KOPT-K1 (cell line): ENCODE results near the gene KRTAP1-1.
"Not testable (repeated sequence)": the region's sequence is repeated elsewhere in the genome, so short reads cannot be mapped to it uniquely, and the experiment has no call there.

Experiments used
- H3K27ac ChIP-seq: fragments of 200-600 bp; sonication (generic); 2 replicates; pipeline ENCODE4 v1.5.1; 2016; ENCODE audit warnings: antibody characterized with exemption, mild to moderate bottlenecking, low read depth, low read length; ENCODE audit not compliant: poor library complexity, severe bottlenecking
- H3K36me3 ChIP-seq: fragments of 200-600 bp; sonication (generic); 2 replicates; pipeline ENCODE4 v1.5.1; 2017; ENCODE audit warnings: antibody characterized with exemption, mild to moderate bottlenecking, low read length, moderate library complexity; ENCODE audit not compliant: insufficient read depth
- H3K9me3 ChIP-seq: fragments of 200-600 bp; sonication (generic); 2 replicates; pipeline ENCODE4 v1.5.1; 2017; ENCODE audit warnings: antibody characterized with exemption, low read length, mild to moderate bottlenecking; ENCODE audit not compliant: insufficient read depth, poor library complexity, severe bottlenecking

The KRTAP1-1 gene, protein sequence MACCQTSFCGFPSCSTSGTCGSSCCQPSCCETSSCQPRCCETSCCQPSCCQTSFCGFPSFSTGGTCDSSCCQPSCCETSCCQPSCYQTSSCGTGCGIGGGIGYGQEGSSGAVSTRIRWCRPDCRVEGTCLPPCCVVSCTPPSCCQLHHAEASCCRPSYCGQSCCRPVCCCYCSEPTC

DNA sequence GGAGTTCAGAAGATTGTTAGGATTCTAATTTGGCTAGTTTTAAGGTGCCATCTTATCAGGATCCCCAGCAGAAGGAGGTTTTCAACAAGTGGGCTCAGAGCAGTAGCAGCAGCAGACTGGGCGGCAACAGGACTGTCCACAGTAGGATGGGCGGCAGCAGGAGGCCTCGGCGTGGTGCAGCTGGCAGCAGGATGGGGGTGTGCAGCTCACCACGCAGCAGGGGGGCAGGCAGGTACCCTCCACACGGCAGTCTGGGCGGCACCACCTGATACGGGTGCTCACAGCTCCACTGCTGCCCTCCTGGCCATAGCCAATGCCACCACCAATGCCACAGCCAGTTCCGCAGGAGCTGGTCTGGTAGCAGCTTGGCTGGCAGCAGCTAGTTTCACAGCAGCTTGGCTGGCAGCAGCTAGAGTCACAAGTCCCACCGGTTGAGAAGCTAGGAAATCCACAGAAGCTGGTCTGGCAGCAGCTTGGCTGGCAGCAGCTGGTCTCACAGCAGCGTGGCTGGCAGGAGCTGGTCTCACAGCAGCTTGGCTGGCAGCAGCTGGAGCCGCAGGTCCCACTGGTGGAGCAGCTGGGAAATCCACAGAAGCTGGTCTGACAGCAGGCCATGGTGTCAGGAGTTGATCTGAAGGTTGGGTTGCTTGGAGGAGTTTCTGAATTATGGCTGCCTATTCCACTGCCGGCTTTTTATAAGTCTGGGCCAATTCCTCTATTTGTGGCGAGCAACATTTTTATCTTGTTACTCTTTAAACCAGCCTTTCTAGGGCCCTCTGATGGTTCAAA, at the start of gene KRTAP1-1:
TSS of gene KRTAP1-1 (minus strand) at position 668 of the 789 bp plus-strand sequence. CDS start at position 615, 53 bp downstream.
- H3K27ac ChIP-seq, H3K36me3 ChIP-seq: not testable (repeated sequence)
- H3K9me3 ChIP-seq, result peaks cover 12% of the 10 kb centered on the region

DNA sequence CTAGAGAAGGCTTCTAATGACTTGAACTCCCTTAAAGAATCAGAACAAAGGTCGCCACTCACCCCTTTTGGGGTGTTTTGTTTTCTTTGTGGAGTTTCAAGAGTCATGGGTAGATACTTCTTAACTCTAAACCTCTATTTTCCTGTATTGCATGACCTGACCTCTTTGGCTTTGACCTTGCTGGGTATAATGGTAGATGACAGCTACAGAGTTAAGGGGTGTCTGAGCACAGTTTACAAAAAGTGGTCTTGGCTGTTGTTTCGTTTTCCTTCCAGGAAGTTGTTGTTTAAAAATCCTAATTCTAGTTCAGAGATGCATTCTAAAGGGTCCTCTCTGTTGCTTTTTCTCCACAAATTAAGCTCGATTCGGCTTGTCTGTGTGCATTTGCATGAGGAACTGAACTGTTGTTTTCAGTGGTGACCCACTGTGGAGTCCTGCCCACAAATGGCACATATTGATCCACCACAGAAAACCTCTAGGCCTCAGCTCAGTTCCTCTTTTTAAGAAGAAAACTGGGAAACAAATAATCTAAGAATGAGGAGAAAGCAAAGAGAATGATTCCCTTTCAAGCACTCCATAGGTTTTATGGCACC, 47.6 kb upstream of the KRTAP1-1 start:
- H3K27ac ChIP-seq, H3K36me3 ChIP-seq: not testable (repeated sequence)
- peaks cover 12% of the 10 kb centered on the region for H3K9me3 ChIP-seq

DNA sequence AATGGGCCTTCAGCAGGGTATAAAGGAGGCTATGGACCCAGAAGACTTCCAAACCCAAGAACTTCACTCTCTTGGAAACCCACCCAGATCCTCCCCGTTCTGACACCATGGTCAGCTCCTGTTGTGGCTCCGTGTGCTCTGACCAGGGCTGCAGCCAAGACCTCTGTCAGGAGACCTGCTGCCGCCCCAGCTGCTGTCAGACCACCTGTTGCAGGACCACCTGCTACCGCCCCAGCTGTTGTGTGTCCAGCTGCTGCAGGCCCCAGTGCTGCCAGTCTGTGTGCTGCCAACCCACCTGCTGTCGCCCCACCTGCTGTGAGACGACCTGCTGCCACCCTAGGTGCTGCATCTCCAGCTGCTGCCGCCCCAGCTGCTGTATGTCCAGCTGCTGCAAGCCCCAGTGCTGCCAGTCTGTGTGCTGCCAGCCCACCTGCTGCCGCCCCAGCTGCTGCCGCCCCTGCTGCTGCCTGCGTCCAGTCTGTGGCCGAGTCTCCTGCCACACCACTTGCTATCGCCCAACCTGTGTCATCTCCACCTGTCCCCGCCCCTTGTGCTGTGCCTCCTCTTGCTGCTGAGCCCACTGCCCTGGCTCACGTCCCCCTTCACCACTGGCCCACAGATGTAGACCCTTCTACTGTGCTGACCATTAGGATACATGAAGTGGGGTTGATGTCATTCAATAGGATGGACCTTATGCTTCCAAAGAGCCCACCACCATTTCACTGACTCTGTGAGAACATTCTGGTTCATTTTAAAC, 43.0 kb upstream of the KRTAP1-1 start, which contains the start of gene KRTAP4-7:
TSS of gene KRTAP4-7 (plus strand) at position 51 of the 757 bp plus-strand sequence. CDS start at position 108, 57 bp downstream.
- H3K36me3 ChIP-seq, H3K27ac ChIP-seq, H3K9me3 ChIP-seq: not testable (repeated sequence)

DNA sequence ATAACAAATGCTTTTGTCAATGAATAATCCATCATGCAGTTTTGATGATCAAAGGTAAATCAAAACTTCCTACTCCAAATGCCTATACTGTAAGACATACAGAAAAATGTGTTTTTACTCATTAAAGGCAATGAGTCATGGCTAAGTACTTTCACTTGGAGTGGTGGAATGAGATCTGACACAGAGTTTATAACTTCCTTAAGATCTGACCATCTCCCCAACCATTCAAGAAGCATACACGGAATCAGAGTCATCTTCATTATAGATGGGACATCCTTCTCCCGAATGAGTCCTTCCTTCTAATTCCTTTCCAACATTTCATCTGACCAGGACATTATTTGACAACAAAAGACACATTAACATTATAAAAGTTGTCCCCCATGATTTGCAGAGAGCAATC, 42.2 kb upstream of the KRTAP1-1 start:
- not testable (repeated sequence) for H3K36me3 ChIP-seq, H3K9me3 ChIP-seq, H3K27ac ChIP-seq

DNA sequence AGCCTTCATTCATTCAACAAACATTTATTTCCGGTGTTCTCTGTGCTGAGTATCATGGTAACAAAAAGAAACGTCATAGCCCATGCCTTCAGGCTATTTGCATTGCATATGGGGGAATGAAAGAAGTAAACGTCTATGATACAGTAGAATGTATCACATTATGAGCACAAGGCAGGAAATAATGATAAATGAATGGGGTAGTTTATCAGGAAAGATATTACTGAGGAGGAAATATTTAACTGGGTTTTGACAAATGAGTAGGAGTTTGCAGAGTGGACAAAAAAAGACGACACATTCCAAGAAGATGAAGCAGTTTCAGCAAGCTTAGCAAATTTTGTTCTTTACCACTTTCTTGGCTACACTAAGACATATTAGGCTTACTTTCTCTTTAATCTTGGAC, 41.4 kb upstream of the KRTAP1-1 start:
- H3K9me3 ChIP-seq, result no peaks in the 10 kb centered on the region
- H3K36me3 ChIP-seq, result no peaks in the 10 kb centered on the region
- H3K27ac ChIP-seq, result no peak overlapping the region

DNA sequence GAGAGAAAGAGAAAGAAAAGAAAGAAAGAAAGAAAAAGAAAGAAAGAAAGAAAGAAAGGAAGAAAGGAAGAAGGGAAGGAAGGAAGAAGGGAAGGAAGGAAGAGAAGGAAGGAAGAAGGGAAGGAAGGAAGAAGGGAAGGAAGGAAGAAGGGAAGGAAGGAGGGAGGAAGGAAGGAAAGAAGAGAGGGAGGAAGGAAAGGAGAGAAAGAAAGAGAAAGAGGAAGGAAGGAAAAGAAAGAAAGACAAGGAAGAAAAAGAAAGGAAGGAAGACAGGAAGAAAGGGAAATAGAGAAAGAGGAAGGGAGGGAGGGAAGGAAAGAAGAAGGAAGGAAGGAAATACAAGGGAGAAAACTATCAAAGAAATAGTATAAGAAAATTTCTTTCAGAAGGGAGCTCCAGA, 35.5 kb upstream of the KRTAP1-1 start:
- Histone ChIP-seq H3K9me3 (no peaks in the 10 kb centered on the region), H3K27ac (no peak overlapping the region), H3K36me3 (no peaks in the 10 kb centered on the region)

DNA sequence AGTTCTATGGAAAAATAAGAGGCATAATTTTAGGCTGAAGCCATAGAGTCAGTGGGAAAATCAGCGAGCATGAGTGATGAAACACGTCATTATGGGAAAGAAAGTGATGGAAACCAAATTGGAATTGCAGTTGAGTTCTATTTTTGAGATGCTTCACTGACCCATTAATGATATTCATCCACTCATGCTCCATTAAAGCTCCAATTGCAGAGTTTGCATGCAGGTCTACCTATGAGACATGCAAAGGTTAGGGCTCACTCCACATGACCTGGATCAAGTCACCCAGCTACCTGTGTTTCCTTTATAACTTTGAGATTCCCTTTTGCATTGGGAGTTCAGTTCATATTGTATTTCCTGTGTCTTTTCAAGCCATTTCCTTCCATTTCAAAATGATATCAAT, 32.4 kb upstream of the KRTAP1-1 start:
- H3K36me3 ChIP-seq, result no peaks in the 10 kb centered on the region
- H3K9me3 ChIP-seq, result no peaks in the 10 kb centered on the region
- no peak overlapping the region for H3K27ac ChIP-seq

DNA sequence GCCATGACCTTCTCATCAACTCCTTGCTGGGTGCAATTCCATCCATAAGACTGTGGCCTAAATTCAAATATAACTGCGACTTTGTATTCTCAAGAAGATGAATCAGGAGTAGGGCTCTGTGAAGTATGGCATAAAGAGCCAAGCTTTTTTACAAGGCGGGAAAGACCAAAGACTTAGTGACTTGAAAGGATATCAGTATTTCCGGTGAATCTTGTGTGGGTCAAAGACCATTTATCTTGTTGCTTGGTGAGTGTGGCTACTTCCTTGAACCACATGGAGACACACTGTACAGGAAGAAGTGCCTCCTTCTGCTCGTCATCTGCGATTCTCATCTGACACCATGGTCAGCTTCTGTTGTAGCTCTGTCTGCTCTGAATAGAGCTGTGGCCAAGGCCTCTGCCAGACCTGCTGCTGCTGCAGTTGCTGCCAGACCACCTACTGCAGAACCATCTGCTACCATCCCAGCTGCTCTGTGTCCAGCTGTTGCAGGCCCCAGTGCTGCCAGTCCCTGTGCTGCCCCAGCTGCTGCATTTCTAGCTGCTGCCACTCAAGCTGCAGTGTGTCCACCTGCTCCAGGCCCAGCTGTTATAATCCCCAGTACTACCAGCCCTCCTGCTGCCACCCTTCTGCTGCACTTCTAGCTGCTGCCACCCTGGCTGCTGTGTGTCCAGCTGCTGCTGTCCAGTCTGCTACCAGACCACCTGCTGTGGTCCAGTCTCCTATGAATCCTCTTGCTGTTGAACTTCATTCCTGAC, 30.5 kb upstream of the KRTAP1-1 start:
- Histone ChIP-seq H3K9me3 (no peaks in the 10 kb centered on the region), H3K36me3 (no peaks in the 10 kb centered on the region)

DNA sequence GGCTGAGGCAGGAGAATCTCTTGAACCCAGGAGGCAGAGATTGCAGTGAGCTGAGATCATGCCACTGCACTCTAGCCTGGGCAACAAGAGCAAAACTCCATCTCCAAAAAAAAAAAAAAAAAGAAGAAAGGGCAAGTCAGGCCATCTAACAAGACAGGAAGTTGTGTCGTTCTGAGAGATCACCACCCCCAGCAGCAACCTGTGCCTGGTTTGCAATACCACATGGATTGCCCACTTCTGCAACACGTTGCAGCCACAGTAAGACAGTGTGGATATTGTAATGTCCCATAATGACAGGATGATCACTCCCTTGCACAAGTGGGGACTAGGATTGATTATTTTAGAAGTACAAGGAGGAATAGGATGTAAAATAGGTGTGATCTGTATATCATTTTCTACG, 27.8 kb upstream of the KRTAP1-1 start:
- Histone ChIP-seq H3K36me3 (no peaks in the 10 kb centered on the region), H3K9me3 (no peaks in the 10 kb centered on the region)

More for the DNA sequence above, 30.5 kb upstream of the KRTAP1-1 start:
- no peak overlapping the region for H3K27ac ChIP-seq

DNA sequence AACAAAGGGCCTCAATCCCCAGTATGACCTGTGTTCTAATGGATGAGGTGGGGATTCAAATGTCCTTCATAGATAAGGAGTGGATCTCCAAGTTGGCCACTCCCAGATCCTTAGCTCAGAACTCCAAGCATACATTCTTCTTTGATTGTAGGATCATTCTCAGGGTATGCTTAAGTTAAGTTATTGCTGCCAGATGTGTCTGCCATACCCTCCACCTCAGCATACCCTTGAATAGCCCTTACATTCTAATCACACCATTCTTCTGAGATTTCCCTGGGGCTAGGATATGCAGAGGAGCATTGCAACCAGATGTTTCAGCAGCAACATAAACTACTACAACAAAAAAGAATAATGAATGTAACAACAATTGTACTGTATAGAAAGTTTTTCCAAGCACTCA, 26.0 kb upstream of the KRTAP1-1 start:
- no peak overlapping the region for H3K27ac ChIP-seq
- H3K36me3 ChIP-seq, result no peaks in the 10 kb centered on the region

More for the DNA sequence above, 27.8 kb upstream of the KRTAP1-1 start:
- H3K27ac ChIP-seq, result no peak overlapping the region

DNA sequence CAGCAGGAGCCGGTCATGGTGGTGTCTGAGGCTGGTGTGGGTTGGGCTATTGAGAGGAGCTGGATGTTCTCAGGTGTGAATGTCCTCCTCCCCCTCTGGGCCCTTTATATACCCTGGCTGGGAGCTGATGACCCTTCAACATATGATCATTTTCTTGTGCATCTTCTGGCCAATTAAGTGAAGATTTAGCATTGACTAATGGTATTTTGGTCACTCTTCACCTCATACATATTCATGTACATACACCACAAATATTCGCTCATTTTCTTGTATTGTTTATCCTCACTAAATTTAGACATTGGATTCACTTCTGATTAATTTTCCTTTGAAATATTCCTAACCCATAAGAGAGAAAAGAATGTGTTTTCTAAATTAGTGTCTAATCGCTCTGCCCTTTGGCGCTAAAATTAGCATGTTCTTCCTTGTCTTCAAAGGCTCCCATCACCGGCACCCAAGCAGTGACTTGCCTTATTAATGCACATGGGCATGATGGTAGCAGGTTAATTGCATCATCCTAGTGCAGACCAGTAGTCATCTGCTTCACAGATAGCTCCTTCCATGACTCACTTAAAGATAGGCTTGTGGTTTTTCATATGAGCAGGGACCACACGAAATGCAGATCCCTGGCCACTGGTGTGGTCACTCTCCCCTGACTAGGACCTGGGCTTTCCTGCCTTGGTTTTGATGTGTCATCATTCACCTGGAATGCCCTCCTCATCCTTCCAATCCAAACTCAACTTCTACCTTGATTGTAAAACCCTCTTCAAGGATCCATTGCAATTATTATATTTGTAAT, 24.8 kb upstream of the KRTAP1-1 start, which contains the start of gene KRTAP2-4:
TSS of gene KRTAP2-4 (minus strand) at position 51 of the 796 bp plus-strand sequence. CDS start at position 17, 34 bp downstream.
- H3K9me3 ChIP-seq, result no peaks in the 10 kb centered on the region
- H3K36me3 ChIP-seq, result no peaks in the 10 kb centered on the region
- H3K27ac ChIP-seq, result no peak within 1 kb of the TSS

More for the DNA sequence above, 26.0 kb upstream of the KRTAP1-1 start:
- H3K9me3 ChIP-seq, result no peaks in the 10 kb centered on the region

DNA sequence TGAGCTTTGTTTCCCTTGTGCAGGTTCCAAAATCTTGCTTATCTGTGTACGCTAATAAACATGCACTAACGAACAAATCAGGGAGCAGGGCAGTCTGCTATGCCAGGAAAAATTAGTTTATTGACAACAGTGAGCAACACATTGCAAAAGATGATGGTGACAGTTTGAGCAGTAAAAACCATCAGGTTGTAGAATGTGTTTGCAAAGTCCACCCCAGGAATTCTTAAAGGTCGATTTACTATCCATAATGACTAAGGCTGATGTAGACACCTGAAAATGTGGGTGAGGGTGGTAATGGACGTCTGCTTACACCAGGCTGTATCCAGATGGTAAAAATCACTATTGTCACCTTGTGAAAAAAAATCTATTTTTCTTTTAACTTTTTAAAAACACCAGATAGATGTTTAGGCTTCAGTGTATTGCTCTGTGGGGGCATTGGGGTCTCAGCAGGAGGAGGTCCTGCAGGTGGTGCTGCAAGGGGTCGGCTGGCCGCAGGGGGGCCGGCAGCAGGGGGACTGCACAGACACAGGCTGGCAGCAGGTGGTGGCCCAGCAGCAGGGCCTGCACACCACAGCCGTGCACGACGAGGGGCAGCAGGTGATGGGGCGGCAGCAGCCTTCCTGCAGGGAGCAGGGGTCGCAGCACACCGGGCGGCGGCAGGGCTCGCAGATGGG, 23.9 kb upstream of the KRTAP1-1 start:
- H3K27ac ChIP-seq, result not testable (repeated sequence)

DNA sequence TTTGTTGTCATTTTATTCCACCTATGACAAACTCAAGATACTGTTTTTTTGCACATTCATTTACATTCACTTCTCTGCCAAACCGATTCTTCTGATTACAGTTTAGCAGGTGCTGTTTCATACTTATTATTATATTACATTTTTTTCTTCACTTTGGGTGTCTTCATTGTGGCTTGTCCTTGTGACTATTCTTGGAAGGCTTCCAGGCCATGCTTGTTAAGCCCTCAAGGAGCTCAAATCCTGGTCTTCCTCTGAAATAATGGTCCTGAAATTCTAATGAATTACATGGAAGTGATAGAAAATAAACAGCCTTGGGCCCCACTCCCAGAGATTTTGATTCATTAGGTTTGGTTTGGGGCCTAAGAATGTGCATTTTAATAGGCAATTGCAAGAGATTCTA, 23.1 kb upstream of the KRTAP1-1 start:
- no peaks in the 10 kb centered on the region for H3K9me3 ChIP-seq
- H3K36me3 ChIP-seq, result no peaks in the 10 kb centered on the region
- no peak overlapping the region for H3K27ac ChIP-seq

More for the DNA sequence above, 23.9 kb upstream of the KRTAP1-1 start:
- not testable (repeated sequence) for H3K36me3 ChIP-seq, H3K9me3 ChIP-seq
